MCF 10A (cell line): ENCODE results near the gene TLN1. TPM values are rescaled to one million over a fixed set of nuclear protein-coding genes. Genes with fewer than 3 reads are reported as not detected.

Experiments used
- Bru-seq: library from RNA; stranded (reverse); fragments of 400-500 nt; gene quantifications from one replicate; lab custom pipeline; 2021; lab: Mats Ljungman, UMichigan
- BruChase-seq, 2 experiments: library from RNA; stranded (reverse); fragments of 400-500 nt; gene quantifications; one replicate each; lab custom pipeline; 2021; lab: Mats Ljungman, UMichigan
- BruUV-seq: library from RNA; stranded (reverse); fragments of 400-500 nt; replicated peaks from 2 replicates; lab custom pipeline; 2021; lab: Mats Ljungman, UMichigan
- CTCF ChIA-PET: fragments of 300-600 bp; sonication (Branson Sonifier 250); formaldehyde crosslinking; extraction: SDS; loops from one replicate; lab custom pipeline; 2021; ENCODE audit warnings: antibody characterized with exemption, inconsistent platforms; lab: Yijun Ruan, JAX
- POLR2A ChIA-PET: fragments of 300-600, 350-650 bp; sonication (Branson Sonifier 250); formaldehyde crosslinking; extraction: SDS; loops from one replicate; lab custom pipeline; 2020; ENCODE audit warnings: antibody characterized with exemption, inconsistent platforms; lab: Yijun Ruan, JAX
- DNase-seq: peaks from one replicate; pipeline ENCODE4 v3.0.0-alpha.2; 2018; ENCODE audit not compliant: unreplicated experiment
- H3K27ac Mint-ChIP-seq: one replicate; pipeline ENCODE4 v1.8.0; 2022; ENCODE audit warnings: mild to moderate bottlenecking, low read depth, mixed read lengths; ENCODE audit not compliant: unreplicated experiment
- H3K27me3 Mint-ChIP-seq: one replicate; pipeline ENCODE4 v1.8.0; 2022; ENCODE audit warnings: mixed read lengths; ENCODE audit not compliant: insufficient read depth, unreplicated experiment
- H3K36me3 Mint-ChIP-seq: one replicate; pipeline ENCODE4 v1.8.0; 2022; ENCODE audit warnings: mild to moderate bottlenecking, moderate library complexity, mixed read lengths; ENCODE audit not compliant: insufficient read depth, unreplicated experiment
- H3K4me1 Mint-ChIP-seq: one replicate; pipeline ENCODE4 v1.8.0; 2022; ENCODE audit warnings: mixed read lengths; ENCODE audit not compliant: insufficient read depth, unreplicated experiment
- H3K4me3 Mint-ChIP-seq: one replicate; pipeline ENCODE4 v1.8.0; 2022; ENCODE audit warnings: mild to moderate bottlenecking, moderate library complexity, mixed read lengths; ENCODE audit not compliant: unreplicated experiment
- H3K9me3 Mint-ChIP-seq: one replicate; pipeline ENCODE4 v1.8.0; 2022; ENCODE audit warnings: mixed read lengths; ENCODE audit not compliant: unreplicated experiment
- intact Hi-C: fragments of 100-400 bp; cut with micrococcal nuclease; formaldehyde crosslinking; loops from 2 replicates; pipeline ENCODE4 v1.14.1; 2022
- long read RNA-seq: library from polyadenylated mRNA; stranded (forward); transcript quantifications from one replicate; pipeline ENCODE4 v2.0.0, GENCODE V29; 2022
- total RNA-seq: library from RNA; stranded (reverse); gene quantifications from 2 replicates; pipeline ENCODE4 v1.2.3, GENCODE V29; 2022
- TF ChIP-seq, protein P1 (sequence below): fragments of 200-600 bp; IDR thresholded peaks from one replicate; pipeline ENCODE4 v1.8.0; 2022; ENCODE audit warnings: antibody characterized with exemption, mild to moderate bottlenecking; ENCODE audit not compliant: unreplicated experiment

The TLN1 gene, protein sequence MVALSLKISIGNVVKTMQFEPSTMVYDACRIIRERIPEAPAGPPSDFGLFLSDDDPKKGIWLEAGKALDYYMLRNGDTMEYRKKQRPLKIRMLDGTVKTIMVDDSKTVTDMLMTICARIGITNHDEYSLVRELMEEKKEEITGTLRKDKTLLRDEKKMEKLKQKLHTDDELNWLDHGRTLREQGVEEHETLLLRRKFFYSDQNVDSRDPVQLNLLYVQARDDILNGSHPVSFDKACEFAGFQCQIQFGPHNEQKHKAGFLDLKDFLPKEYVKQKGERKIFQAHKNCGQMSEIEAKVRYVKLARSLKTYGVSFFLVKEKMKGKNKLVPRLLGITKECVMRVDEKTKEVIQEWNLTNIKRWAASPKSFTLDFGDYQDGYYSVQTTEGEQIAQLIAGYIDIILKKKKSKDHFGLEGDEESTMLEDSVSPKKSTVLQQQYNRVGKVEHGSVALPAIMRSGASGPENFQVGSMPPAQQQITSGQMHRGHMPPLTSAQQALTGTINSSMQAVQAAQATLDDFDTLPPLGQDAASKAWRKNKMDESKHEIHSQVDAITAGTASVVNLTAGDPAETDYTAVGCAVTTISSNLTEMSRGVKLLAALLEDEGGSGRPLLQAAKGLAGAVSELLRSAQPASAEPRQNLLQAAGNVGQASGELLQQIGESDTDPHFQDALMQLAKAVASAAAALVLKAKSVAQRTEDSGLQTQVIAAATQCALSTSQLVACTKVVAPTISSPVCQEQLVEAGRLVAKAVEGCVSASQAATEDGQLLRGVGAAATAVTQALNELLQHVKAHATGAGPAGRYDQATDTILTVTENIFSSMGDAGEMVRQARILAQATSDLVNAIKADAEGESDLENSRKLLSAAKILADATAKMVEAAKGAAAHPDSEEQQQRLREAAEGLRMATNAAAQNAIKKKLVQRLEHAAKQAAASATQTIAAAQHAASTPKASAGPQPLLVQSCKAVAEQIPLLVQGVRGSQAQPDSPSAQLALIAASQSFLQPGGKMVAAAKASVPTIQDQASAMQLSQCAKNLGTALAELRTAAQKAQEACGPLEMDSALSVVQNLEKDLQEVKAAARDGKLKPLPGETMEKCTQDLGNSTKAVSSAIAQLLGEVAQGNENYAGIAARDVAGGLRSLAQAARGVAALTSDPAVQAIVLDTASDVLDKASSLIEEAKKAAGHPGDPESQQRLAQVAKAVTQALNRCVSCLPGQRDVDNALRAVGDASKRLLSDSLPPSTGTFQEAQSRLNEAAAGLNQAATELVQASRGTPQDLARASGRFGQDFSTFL (N-terminal part only)
- total RNA-seq (224 and 256 TPM in 2 replicates), Bru-seq, nascent RNA (percentile 80 among the genes with signal in this experiment), BruChase-seq, experiment 1, labeled RNA remaining after a 6-hour chase (percentile 95 among the genes with signal in this experiment), BruChase-seq, experiment 2, labeled RNA remaining after a 2-hour chase (percentile 86 among the genes with signal in this experiment)
- long read RNA-seq, full-length matches to known transcripts: 31 of 158 reads
- long read RNA-seq, partial matches to known transcripts: 106 of 158 reads
- long read RNA-seq, other reads (novel, unspliced or antisense): 21 of 158 reads

DNA sequence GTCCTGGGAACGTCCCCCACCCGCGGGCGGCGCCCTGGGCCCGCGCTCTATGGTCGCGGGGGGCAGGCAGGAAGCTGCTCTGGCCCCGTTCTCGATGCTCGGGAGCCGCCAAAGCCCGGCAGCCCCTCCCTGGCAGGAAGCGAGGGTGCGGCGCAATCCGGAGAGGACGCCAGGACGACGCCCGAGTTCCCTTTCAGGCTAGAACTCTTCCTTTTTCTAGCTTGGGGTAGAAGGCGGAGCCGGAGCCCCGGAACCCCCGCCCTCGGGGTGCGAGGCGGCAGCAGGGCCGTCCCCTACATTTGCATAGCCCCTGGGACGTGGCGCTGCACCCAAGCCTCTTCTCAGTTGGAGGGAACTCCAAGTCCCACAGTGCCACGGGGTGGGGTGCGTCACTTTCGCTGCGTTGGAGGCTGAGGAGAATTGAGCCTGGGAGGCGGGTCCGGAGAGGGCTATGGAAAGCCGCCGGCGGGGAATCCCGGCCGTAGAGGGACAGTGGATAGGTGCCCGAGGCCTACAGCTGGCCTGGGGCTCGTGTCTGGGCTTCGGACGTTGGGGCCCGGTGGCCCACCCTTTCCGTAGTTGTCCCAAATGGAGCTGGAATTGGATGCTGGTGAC, at the start of gene TLN1, which contains the start of gene CREB3:
Gene TLN1 (minus strand): TSS at position 11 of the 615 bp plus-strand sequence. CDS start 6,501 bp downstream, outside the sequence.
Gene CREB3 (plus strand): TSS at position 482 of the 615 bp plus-strand sequence. CDS start 107 bp downstream, at position 589.
- POLR2A ChIA-PET: interaction anchor here (0.6 to 15.0 kb wide), 32 partner anchors 10 to 620 kb away, joined by 3 to 284 read pairs (median 5); partner anchors contain the start of genes ARHGEF39, ATOSB, CCDC107 and CLTA
- BruUV-seq: no TSS peak
- intact Hi-C loops: loop anchor here (1.0 to 5.0 kb wide), 7 partner anchors 25 to 620 kb away; no protein-coding TSS in a partner anchor

DNA sequence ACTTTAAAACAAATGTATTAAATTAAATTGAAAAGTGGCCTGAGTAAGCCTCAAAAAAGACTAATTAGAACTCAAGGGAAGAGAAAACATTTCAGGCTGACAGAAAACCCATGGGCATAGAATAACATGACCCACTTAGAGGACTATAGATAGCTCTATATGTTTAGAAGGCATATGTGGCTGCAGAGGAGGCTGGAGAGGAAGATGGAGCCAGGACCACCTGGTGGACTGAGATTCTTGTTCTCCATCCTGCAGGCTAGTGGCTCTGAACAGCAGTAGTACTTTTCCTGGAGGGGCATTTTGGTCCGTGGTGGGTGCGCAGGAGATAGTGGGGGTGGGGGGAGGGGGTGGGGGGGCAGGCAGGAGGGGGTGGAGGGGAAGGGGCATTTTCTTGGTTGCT, 49.1 kb upstream of the TLN1 start:
- intact Hi-C loops: loop anchor here (5.0 kb wide), 1 partner anchor 34 kb away; the partner anchor contains the start of genes GBA2 and RGP1
- Mint-ChIP-seq H3K27ac (no peak overlapping the region), H3K4me3 (no peak overlapping the region), H3K36me3 (peaks cover 22% of the 10 kb centered on the region), H3K9me3 (no peaks in the 10 kb centered on the region), H3K27me3 (no peaks in the 10 kb centered on the region), H3K4me1 (no peaks in the 10 kb centered on the region)
- CTCF ChIA-PET: interaction anchor here (0.8 to 1.4 kb wide), 3 partner anchors 8 to 44 kb away, joined by 3 to 9 read pairs (median 3); no protein-coding TSS in a partner anchor
- no TSS peak for BruUV-seq
- DNase-seq: no peak
- POLR2A ChIA-PET: no interaction called here
- TF ChIP-seq, protein P1, sequence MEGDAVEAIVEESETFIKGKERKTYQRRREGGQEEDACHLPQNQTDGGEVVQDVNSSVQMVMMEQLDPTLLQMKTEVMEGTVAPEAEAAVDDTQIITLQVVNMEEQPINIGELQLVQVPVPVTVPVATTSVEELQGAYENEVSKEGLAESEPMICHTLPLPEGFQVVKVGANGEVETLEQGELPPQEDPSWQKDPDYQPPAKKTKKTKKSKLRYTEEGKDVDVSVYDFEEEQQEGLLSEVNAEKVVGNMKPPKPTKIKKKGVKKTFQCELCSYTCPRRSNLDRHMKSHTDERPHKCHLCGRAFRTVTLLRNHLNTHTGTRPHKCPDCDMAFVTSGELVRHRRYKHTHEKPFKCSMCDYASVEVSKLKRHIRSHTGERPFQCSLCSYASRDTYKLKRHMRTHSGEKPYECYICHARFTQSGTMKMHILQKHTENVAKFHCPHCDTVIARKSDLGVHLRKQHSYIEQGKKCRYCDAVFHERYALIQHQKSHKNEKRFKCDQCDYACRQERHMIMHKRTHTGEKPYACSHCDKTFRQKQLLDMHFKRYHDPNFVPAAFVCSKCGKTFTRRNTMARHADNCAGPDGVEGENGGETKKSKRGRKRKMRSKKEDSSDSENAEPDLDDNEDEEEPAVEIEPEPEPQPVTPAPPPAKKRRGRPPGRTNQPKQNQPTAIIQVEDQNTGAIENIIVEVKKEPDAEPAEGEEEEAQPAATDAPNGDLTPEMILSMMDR: no peak

More for the DNA sequence above, at the start of gene TLN1, which contains the start of gene CREB3:
- CTCF ChIA-PET: interaction anchor here (0.5 to 10.3 kb wide), 12 partner anchors 9 to 85 kb away, joined by 3 to 150 read pairs (median 4); partner anchors contain the start of genes ARHGEF39, CCDC107, GBA2 and MSMP
- peaks cover 14% of the 10 kb centered on the region for H3K4me1 Mint-ChIP-seq
- H3K4me3 Mint-ChIP-seq: no peak within 1 kb of the TSS
- H3K9me3 Mint-ChIP-seq: no peaks in the 10 kb centered on the region
- TF ChIP-seq, protein P1: no peak
- DNase-seq: peak; percentile 99
- no peaks in the 10 kb centered on the region for H3K27me3 Mint-ChIP-seq
- H3K36me3 Mint-ChIP-seq: peaks cover 37% of the 10 kb centered on the region
- no peak within 1 kb of the TSS for H3K27ac Mint-ChIP-seq

DNA sequence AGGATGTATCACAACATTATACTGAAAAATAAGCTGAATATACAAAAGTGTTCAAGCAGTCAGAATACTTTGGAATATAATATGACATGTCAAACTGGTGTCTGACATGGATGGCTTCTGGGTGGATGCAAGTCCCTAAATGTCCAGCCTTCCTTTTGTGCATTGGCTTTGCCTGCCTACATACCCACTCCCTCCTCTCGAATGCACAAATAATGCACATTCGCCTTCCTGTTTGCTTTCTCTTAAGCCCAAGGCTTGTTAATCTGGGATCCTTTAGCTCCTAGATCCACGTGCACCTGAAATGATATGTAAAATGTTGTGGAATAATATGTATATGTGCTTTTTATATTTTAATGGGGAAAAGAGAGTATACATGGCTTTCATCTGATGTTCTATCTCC, 46.5 kb upstream of the TLN1 start:
- Mint-ChIP-seq H3K27me3 (no peaks in the 10 kb centered on the region), H3K27ac (no peak overlapping the region), H3K4me1 (no peaks in the 10 kb centered on the region), H3K36me3 (peaks cover 13% of the 10 kb centered on the region), H3K9me3 (no peaks in the 10 kb centered on the region), H3K4me3 (no peak overlapping the region)
- intact Hi-C loops: no loop called here
- BruUV-seq: no TSS peak
- ChIA-PET POLR2A (interaction anchor here (0.7 to 1.7 kb wide), 3 partner anchors 9 to 17 kb away, joined by 3 to 5 read pairs (median 5); no protein-coding TSS in a partner anchor), CTCF (interaction anchor here (1.1 to 3.3 kb wide), 5 partner anchors 10 to 177 kb away, joined by 3 to 20 read pairs (median 5); no protein-coding TSS in a partner anchor)
- DNase-seq: no peak
- TF ChIP-seq, protein P1: no peak
